HG03469 (cell line): ENCODE results near the gene EHBP1.

Experiments
- ATAC-seq: cut with Tn5 transposase; IDR thresholded peaks from one replicate; pipeline ENCODE4 v1.9.1; 2021; ENCODE audit warnings: mild to moderate bottlenecking, moderate library complexity, moderate number of reproducible peaks; ENCODE audit not compliant: unreplicated experiment

The EHBP1 gene

DNA sequence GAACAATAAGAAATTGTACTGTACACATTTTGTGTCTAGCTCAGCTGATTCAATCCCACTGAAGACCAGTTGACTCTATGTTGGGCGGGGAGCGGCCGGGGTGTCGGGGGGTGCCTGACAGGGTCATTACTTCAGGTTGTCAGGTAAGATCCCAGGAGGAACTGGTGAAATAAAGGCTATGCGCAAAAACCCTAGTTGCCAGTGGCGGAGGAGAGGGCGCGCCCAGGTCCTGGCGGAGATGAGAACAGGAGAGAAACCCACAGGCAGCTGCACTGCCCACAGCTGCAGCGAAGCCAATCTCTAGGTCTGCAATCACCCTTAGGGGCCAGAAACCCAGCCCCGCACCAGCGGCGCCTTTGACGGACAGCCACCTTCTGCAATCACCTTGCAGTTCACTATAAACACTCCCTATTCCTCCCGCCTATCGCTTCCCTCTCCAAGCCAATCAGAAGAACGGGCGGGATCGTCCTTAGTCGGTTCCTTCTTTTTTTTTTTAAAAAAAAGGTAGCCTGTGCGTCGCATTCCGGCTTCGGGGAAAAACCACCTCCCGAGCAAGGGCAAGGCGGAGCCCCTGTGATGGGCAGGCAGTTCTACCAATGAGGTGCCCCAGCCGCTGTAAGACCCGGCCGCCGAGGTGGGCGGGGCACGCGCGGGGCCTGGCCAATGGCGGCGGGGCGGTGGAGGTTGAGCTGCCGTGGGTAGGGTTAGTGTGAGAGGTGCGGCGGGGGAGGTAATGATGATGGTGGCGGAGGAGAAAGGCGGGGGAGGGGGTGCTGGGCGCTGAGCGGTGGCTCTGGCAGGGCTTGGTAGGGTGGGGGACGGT lies at the start of gene EHBP1:
TSS of gene EHBP1 (plus strand) at position 707 of the 823 bp plus-strand sequence. CDS start 1,479 bp downstream, outside the sequence.
- ATAC-seq, result peak; percentile 94

DNA sequence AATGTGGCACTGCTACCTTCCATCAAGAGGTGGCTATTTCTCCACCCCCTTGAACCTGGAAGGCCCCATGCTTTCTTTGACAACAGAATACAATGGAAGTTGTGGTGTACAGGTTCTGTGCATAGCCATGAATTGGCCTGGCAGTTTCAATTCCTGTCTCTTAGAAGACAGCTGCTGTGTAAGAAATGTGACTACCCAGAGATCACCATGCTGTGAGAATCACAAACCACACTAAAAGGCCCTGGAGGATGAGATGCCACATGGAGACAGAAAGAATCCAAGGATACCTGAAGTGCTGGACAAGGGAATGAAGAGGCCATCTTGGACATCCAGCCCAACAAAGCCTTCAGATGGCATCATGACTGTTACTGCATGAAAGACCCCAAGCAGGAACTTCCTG lies 47.7 kb upstream of the EHBP1 start:
- ATAC-seq, result peak; percentile 42

DNA sequence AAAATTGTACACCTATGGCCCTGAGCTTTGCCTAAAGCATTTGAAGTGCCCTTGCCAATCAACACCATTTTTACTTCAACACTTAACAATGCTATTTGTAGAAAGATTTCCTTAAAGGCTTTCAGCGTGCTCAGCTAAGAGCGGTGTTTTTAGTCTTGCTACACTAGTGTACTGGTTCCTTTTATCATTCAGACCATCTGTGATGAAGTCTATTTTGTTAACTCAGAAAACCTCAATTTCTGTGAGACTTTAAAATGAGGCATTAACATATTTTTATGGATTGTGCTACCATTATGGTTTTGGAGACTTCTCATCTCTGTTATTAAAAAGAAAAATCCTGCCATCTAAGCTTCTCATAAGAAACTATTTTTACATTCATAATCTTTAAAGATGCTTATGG lies 46.6 kb upstream of the EHBP1 start:
- ATAC-seq, result no peak

DNA sequence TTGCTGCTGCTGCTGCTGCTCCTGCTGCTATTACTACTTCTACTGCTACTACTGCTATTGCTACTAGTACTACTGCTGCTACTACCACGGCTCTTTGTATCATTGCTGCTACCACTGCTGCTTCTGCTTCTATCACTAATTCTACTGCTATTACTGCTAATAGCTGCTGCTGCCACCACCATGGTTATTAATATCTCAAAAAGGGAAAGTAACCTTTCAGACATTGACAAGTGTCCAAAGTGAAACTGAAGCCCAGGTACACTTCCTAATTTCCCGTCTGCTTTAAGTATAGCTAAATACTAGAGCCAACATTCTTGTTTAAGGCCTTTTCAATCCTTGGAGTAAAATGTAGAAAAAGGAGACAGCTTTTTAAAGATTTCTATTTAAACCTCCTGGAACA lies 45.4 kb upstream of the EHBP1 start:
- peak; percentile 65 for ATAC-seq

- no peak for ATAC-seq
Observed at GRCh38 chr2:62660582-62661262, 44.8 kb upstream of the EHBP1 start.

DNA sequence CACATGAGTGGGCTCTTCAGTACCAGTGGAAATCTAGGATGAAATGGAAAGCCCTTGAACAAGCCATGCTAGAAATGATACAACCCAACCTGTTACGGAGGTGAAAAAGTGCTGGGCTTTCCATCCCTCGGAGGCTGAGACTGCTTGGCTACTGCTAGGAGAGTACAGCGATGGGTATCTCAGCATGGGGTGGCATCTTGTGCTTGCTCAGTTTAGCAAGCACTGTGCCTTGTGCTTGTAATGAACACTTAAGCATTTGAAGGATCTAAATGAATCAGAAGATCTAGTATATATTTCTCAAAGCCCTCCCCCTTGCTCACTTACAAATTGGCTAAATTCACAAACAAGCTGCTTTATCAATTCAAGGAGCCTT lies 44.3 kb upstream of the EHBP1 start:
- ATAC-seq, result no peak

- ATAC-seq, result no peak
Observed at GRCh38 chr2:62662131-62662530, 43.4 kb upstream of the EHBP1 start.

GRCh38 chr2:62662554-62662953 lies 43.0 kb upstream of the EHBP1 start:
- ATAC-seq, result no peak

- ATAC-seq, result no peak
Observed at GRCh38 chr2:62663411-62663810, 42.1 kb upstream of the EHBP1 start.

DNA sequence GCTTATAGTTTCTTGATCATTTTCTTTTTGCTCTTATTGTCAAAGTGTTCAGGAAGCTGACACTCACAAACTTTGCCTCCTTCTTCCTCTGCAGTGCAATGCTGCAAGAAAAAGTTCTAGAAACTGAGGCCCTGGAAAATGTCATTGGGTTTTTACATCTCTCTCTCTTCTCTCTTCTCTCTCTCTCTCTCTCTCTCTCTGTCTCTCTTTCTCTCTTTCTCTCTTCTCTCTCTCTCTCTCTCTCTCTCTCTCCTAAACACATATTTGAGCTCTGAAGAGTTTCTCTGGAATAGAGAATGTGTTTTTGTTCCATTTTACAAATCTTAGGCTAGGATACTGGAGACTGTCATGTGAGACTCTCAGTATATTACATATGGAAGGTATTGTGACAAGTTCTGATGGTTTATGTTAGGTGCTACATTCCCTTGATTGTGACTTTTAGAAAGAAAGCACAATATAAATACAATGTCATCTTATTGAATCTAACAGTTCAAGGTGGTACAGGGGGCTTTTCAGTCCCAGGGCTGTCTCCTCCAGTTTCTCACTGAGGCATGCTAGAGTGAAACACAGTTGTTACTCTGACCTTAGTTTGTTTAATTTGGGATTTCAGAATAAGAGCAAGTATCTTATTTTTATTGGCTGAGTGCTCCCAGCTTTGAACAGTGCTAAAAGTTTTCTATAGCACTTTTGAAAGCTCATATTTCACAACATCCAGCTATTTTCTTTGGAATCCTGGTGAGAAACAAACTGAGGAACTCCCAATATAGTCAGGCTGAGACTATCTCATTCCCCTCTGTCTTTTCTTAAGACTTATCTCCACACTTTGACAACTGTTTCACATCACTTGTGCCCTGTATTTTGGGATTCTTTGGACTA lies 41.4 kb upstream of the EHBP1 start:
- ATAC-seq, result no peak

DNA sequence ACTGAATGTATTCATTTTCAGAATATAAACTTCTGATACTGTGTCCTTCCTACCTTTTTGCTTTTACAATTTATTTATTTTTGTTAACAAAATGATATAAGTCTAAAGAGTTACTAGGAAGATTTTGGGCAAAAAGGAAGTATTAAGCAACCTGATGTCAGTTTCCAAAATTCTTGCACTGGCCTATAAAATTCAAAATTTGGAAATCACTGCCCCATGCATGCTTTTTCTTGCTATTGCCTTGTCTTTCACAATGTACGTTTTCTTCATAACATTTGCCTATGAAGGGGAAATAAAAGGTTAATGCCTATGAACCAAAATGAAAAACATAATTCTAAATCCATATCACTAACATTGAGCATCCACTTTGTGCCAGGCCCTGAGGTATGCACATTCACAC lies 40.1 kb upstream of the EHBP1 start:
- no peak for ATAC-seq

DNA sequence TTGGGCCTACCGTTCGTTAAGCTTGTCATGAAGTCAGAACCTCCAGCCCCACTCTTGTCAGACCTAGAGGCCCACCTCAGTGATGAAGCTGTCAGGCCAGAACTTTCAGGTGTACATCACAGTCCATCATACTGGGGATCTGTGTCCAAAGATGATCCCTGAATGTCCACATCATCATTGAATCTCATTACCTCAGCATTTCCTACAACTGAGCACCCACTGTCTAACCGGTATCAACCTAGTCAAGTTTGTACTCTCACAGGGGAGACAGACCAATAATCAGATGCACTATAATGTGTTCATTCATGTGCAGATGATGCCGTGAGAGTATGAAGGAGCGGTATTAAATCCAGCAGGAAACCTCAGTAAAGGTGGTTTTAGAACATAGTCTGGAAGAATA lies 36.3 kb upstream of the EHBP1 start:
- ATAC-seq, result no peak

DNA sequence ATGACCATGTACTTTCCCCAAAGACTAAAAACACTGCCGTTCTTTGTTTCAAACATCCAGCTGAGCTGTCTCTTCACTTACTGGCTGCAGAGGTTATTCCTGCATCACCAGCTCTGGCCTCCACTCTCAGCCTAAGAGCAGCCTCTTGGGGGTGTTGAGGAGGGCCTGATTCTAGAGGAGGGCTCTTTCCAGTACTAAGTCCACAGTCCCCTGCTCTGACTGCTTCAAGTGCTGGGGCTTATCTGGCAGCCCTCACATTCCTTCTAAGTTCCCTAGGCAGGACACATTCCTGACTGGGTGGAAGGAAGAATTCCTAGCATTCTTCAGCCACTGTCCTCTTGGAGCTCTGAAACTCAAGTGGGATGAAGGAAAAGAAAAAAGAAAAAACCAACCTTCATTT lies 32.9 kb upstream of the EHBP1 start:
- ATAC-seq, result no peak

DNA sequence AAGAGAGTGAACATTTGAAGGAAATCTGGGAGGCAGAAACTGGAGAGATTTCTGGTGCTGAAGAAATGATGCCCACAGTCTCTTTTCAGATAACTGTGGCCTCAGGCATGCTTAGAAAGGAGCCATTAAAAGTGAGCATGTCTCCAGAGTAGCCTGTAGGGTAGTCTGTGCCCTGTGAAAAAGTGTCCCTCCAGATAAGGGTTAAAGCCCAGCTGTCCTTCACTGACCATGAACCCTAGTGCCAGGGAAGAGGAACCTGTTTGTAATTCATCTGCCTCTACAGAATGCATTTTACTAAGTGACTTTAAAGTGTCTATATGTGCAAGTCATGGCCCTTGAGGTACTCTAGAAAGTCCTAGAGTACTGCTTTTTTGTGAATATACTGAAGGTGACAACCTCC lies 30.5 kb upstream of the EHBP1 start:
- ATAC-seq, result no peak

GRCh38 chr2:62685256-62685655 lies 20.3 kb upstream of the EHBP1 start:
- ATAC-seq, result no peak

- no peak for ATAC-seq
Observed at GRCh38 chr2:62686012-62686685, 19.4 kb upstream of the EHBP1 start.

GRCh38 chr2:62687636-62688035 lies 17.9 kb upstream of the EHBP1 start:
- ATAC-seq, result no peak

GRCh38 chr2:62688771-62689170 lies 16.7 kb upstream of the EHBP1 start:
- no peak for ATAC-seq

- ATAC-seq, result no peak
Observed at GRCh38 chr2:62691186-62691585, 14.3 kb upstream of the EHBP1 start.

DNA sequence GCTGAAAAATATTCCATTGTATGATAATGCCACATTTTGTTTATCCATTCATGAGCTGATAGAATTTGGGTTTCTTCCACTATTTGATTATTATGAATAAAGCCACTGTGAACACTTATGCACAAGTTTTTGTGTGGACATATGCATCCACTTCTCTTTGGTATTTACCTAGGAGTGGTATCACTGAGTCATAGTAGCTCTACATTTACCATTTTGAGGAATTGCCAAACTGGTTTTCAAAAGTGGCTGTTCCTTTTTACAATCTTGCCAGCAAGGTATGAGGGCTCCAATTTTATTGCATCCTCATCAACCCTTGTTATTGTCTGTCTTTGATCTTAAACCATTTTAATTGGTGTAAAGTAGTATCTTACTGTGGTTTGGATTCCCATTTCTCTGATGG lies 13.3 kb upstream of the EHBP1 start:
- ATAC-seq, result no peak

GRCh38 chr2:62698653-62699052 lies 6.9 kb upstream of the EHBP1 start:
- no peak for ATAC-seq
